Osteocyte (in vitro differentiated cells): ENCODE results near the gene ORC6. TPM values are rescaled to one million over a fixed set of nuclear protein-coding genes. Genes with fewer than 3 reads are reported as not detected.

Experiments used
- DNase-seq: peaks from one replicate; pipeline ENCODE4 v3.0.0; 2021; ENCODE audit warnings: mixed read lengths; ENCODE audit not compliant: unreplicated experiment; ENCODE audit errors: extremely low spot score
- H3K27ac Mint-ChIP-seq: one replicate; pipeline ENCODE4 v1.8.0; 2021; ENCODE audit warnings: mild to moderate bottlenecking, mixed read lengths; ENCODE audit not compliant: unreplicated experiment
- H3K27me3 Mint-ChIP-seq: one replicate; pipeline ENCODE4 v1.8.0; 2021; ENCODE audit warnings: mixed read lengths; ENCODE audit not compliant: unreplicated experiment
- H3K36me3 Mint-ChIP-seq: one replicate; pipeline ENCODE4 v1.8.0; 2021; ENCODE audit warnings: mixed read lengths; ENCODE audit not compliant: unreplicated experiment
- H3K4me1 Mint-ChIP-seq: one replicate; pipeline ENCODE4 v1.8.0; 2021; ENCODE audit warnings: mixed read lengths; ENCODE audit not compliant: unreplicated experiment
- H3K4me3 Mint-ChIP-seq: one replicate; pipeline ENCODE4 v1.8.0; 2021; ENCODE audit warnings: mild to moderate bottlenecking, moderate library complexity, mixed read lengths; ENCODE audit not compliant: unreplicated experiment
- H3K9me3 Mint-ChIP-seq: one replicate; pipeline ENCODE4 v1.8.0; 2021; ENCODE audit warnings: mixed read lengths; ENCODE audit not compliant: unreplicated experiment
- CTCF ChIP-seq: fragments of 200-600 bp; sonication (generic); IDR thresholded peaks from 2 replicates; pipeline ENCODE4 v1.5.0; 2021; ENCODE audit warnings: antibody characterized with exemption, mild to moderate bottlenecking, moderate library complexity
- total RNA-seq: library from RNA; stranded (reverse); gene quantifications from 2 replicates; pipeline ENCODE4 v1.2.1, GENCODE V29; 2021

ORC6 gene
- total RNA-seq, 1 donor from 2014 or later, result 8.8 TPM

DNA sequence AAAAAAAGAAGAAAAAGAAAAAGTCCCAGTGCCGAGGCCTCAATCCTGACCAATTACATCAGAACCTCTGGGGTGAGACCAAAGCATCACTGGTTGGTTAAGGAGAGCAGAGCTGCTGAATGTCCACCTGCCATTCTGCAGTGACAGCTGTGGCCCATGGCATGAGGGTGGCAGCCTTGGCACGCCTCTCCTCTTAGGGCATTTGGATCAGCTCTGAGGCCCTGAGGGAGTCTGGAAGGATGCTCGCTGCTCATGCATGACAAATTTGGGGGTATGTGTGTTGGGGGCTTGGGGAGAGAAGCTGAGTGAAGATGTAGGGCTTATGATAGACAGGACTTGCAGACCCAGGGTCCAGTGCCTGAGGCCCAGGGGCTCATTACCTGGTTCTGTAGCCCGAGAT, 32.4 kb downstream of the ORC6 start:
- DNase-seq, result peak; percentile 65
- H3K4me3 Mint-ChIP-seq, result no peak overlapping the region
- no peaks in the 10 kb centered on the region for H3K27me3 Mint-ChIP-seq
- H3K9me3 Mint-ChIP-seq, result peaks cover 4% of the 10 kb centered on the region
- no peak overlapping the region for H3K27ac Mint-ChIP-seq
- no peaks in the 10 kb centered on the region for H3K36me3 Mint-ChIP-seq
- H3K4me1 Mint-ChIP-seq, result no peaks in the 10 kb centered on the region
- no peak for TF ChIP-seq CTCF

GRCh38 chr16:46727184-46727583, 37.7 kb downstream of the ORC6 start:
- Mint-ChIP-seq H3K27ac (no peak overlapping the region), H3K9me3 (peaks cover 4% of the 10 kb centered on the region), H3K36me3 (no peaks in the 10 kb centered on the region), H3K4me1 (peaks cover 6% of the 10 kb centered on the region), H3K4me3 (no peak overlapping the region), H3K27me3 (no peaks in the 10 kb centered on the region)
- TF ChIP-seq CTCF, result no peak
- peak; percentile 65 for DNase-seq

- no peak for TF ChIP-seq CTCF
- no peak for DNase-seq
- peaks cover 6% of the 10 kb centered on the region for H3K4me1 Mint-ChIP-seq
- H3K27me3 Mint-ChIP-seq, result no peaks in the 10 kb centered on the region
- H3K4me3 Mint-ChIP-seq, result no peak overlapping the region
- no peaks in the 10 kb centered on the region for H3K36me3 Mint-ChIP-seq
- peaks cover 4% of the 10 kb centered on the region for H3K9me3 Mint-ChIP-seq
- H3K27ac Mint-ChIP-seq, result no peak overlapping the region
These were observed 38.2 kb downstream of the ORC6 start for GRCh38 chr16:46727630-46728029.

DNA sequence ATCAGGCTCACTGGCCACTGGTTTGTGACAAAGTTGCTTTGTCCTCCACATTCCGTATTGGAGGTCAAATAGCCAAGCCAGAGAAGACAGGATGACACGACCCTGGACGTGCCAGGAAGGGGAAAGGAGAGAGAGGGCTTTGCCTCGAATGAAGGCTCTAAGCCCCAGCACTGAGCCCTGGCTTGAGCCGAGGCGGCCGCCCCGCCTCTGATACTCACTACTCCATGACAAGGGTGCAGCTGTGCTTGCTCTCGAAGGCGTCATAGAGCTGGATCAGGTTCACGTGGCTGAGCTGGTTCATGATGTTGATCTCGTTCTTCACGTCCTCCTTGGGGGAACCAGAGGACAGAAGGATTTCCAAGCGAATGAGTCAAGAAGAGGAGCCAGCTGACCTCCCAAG, 39.3 kb downstream of the ORC6 start:
- Mint-ChIP-seq H3K9me3 (peaks cover 4% of the 10 kb centered on the region), H3K27ac (no peak overlapping the region)

GRCh38 chr16:46729326-46729995, 40.0 kb downstream of the ORC6 start:
- Mint-ChIP-seq H3K27ac (no peak overlapping the region), H3K36me3 (no peaks in the 10 kb centered on the region), H3K9me3 (peaks cover 4% of the 10 kb centered on the region), H3K4me3 (no peak overlapping the region), H3K27me3 (no peaks in the 10 kb centered on the region), H3K4me1 (peaks cover 6% of the 10 kb centered on the region)
- no peak for TF ChIP-seq CTCF
- peak; percentile 77 for DNase-seq

More for the DNA sequence above, 39.3 kb downstream of the ORC6 start:
- no peaks in the 10 kb centered on the region for H3K36me3 Mint-ChIP-seq
- TF ChIP-seq CTCF, result no peak
- DNase-seq, result no peak
- H3K4me3 Mint-ChIP-seq, result no peak overlapping the region
- H3K27me3 Mint-ChIP-seq, result no peaks in the 10 kb centered on the region
- H3K4me1 Mint-ChIP-seq, result peaks cover 6% of the 10 kb centered on the region
